Osteoblast (primary cell): ENCODE data around the gene EXOC4. TPM values are rescaled to one million over a fixed set of nuclear protein-coding genes. Genes with fewer than 3 reads are reported as not detected.
A peak's percentile ranks its signal among the peaks of the same experiment; 100 is the strongest.

Experiments
- DNase-seq: peaks from one replicate; pipeline ENCODE4 v3.0.0; 2011; ENCODE audit warnings: low spot score, mixed read lengths; ENCODE audit not compliant: insufficient read length; ENCODE audit errors: missing footprints
- H2AFZ ChIP-seq: 2 replicates; pipeline ENCODE4 v1.6.0; 2011; ENCODE audit warnings: mild to moderate bottlenecking, low read length
- H3K27ac ChIP-seq: 2 replicates; pipeline ENCODE4 v1.5.1; 2011; ENCODE audit warnings: mild to moderate bottlenecking, low read depth, low read length, moderate library complexity
- H3K27me3 ChIP-seq: 2 replicates; pipeline ENCODE4 v1.6.0; 2012; ENCODE audit warnings: mild to moderate bottlenecking, control low read depth, inconsistent platforms, low read length, moderate library complexity; ENCODE audit not compliant: insufficient read depth
- H3K36me3 ChIP-seq: 2 replicates; pipeline ENCODE4 v1.5.1; 2011; ENCODE audit warnings: mild to moderate bottlenecking, low read length, control low read depth, moderate library complexity; ENCODE audit not compliant: insufficient read depth
- H3K4me1 ChIP-seq: 2 replicates; pipeline ENCODE4 v1.5.1; 2011; ENCODE audit warnings: mild to moderate bottlenecking, low read length, control low read depth, moderate library complexity; ENCODE audit not compliant: insufficient read depth
- H3K4me2 ChIP-seq: 2 replicates; pipeline ENCODE4 v1.6.0; 2011; ENCODE audit warnings: mild to moderate bottlenecking, low read length; ENCODE audit not compliant: insufficient read depth
- H3K4me3 ChIP-seq: fragments of 200-600 bp; sonication (generic); 3 replicates; pipeline ENCODE4 v1.5.1; 2012; ENCODE audit warnings: mild to moderate bottlenecking, low read length, inconsistent platforms; ENCODE audit not compliant: insufficient read depth
- H3K79me2 ChIP-seq: 2 replicates; pipeline ENCODE4 v1.6.0; 2012; ENCODE audit warnings: mild to moderate bottlenecking, low read length, control low read depth, inconsistent platforms; ENCODE audit not compliant: insufficient read depth
- H3K9me3 ChIP-seq: 2 replicates; pipeline ENCODE4 v1.5.1; 2011; ENCODE audit warnings: low read depth, low read length, control low read depth
- H4K20me1 ChIP-seq: 2 replicates; pipeline ENCODE4 v1.6.0; 2012; ENCODE audit warnings: mild to moderate bottlenecking, low read length, control low read depth; ENCODE audit not compliant: insufficient read depth
- CTCF ChIP-seq: IDR thresholded peaks from 2 replicates; pipeline ENCODE4 v1.5.1; 2011; ENCODE audit warnings: mild to moderate bottlenecking, low read depth, low read length, moderate library complexity; ENCODE audit errors: extremely low read depth
- total RNA-seq: library from RNA; depleted of rRNA; stranded (reverse); fragments of >200 nt; gene quantifications from 2 replicates; pipeline ENCODE4 v1.2.3, GENCODE V29; 2012

Gene EXOC4
- total RNA-seq, 1 donor, result 134 TPM

GRCh38 chr7:133504825-133505224 is 251.9 kb downstream of the EXOC4 start:
- peaks cover 4% of the 10 kb centered on the region for H3K4me1 ChIP-seq
- peak; percentile 36 for DNase-seq

GRCh38 chr7:133509822-133510221 is 256.9 kb downstream of the EXOC4 start:
- TF ChIP-seq CTCF, result no peak
- Histone ChIP-seq H3K27me3 (no peaks in the 10 kb centered on the region), H4K20me1 (no peaks in the 10 kb centered on the region), H2AFZ (no peak overlapping the region), H3K27ac (no peak overlapping the region), H3K9me3 (no peaks in the 10 kb centered on the region), H3K36me3 (no peaks in the 10 kb centered on the region), H3K4me3 (no peak overlapping the region), H3K4me1 (peaks cover 22% of the 10 kb centered on the region), H3K4me2 (no peak overlapping the region), H3K79me2 (no peaks in the 10 kb centered on the region)
- no peak for DNase-seq

More at GRCh38 chr7:133504825-133505224, 251.9 kb downstream of the EXOC4 start:
- no peak for TF ChIP-seq CTCF
- Histone ChIP-seq H3K36me3 (no peaks in the 10 kb centered on the region), H3K4me3 (no peak overlapping the region), H3K27me3 (no peaks in the 10 kb centered on the region), H3K4me2 (no peak overlapping the region), H3K9me3 (no peaks in the 10 kb centered on the region), H3K27ac (no peak overlapping the region), H2AFZ (no peak overlapping the region), H4K20me1 (peaks cover 2% of the 10 kb centered on the region), H3K79me2 (no peaks in the 10 kb centered on the region)

GRCh38 chr7:133510326-133511055 is 257.6 kb downstream of the EXOC4 start:
- no peak for TF ChIP-seq CTCF
- no peak overlapping the region for H3K4me3 ChIP-seq
- no peak overlapping the region for H2AFZ ChIP-seq
- no peak for DNase-seq
- no peak overlapping the region for H3K4me2 ChIP-seq
- no peaks in the 10 kb centered on the region for H4K20me1 ChIP-seq
- H3K27ac ChIP-seq, result no peak overlapping the region
- no peaks in the 10 kb centered on the region for H3K79me2 ChIP-seq
- H3K9me3 ChIP-seq, result no peaks in the 10 kb centered on the region
- H3K27me3 ChIP-seq, result no peaks in the 10 kb centered on the region
- peaks cover 17% of the 10 kb centered on the region for H3K4me1 ChIP-seq
- H3K36me3 ChIP-seq, result no peaks in the 10 kb centered on the region

- Histone ChIP-seq H4K20me1 (no peaks in the 10 kb centered on the region), H2AFZ (no peak overlapping the region), H3K4me1 (peaks cover 17% of the 10 kb centered on the region), H3K9me3 (no peaks in the 10 kb centered on the region), H3K36me3 (no peaks in the 10 kb centered on the region), H3K4me3 (no peak overlapping the region), H3K79me2 (no peaks in the 10 kb centered on the region), H3K27ac (no peak overlapping the region), H3K27me3 (no peaks in the 10 kb centered on the region), H3K4me2 (no peak overlapping the region)
- DNase-seq, result no peak
- TF ChIP-seq CTCF, result no peak
Observed at GRCh38 chr7:133511252-133511651, 258.4 kb downstream of the EXOC4 start.
